NCI-H460 (cell line): ENCODE data around the gene CAMK1G. TPM values are rescaled to one million over a fixed set of nuclear protein-coding genes. Genes with fewer than 3 reads are reported as not detected.

Source experiments
- DNase-seq: peaks from one replicate; pipeline ENCODE4 v3.0.0-alpha.2; 2016; ENCODE audit warnings: low read depth; ENCODE audit errors: extremely low read depth
- total RNA-seq: library from RNA; depleted of rRNA; stranded (reverse); fragments of >200 nt; shearing (Covaris generic); gene quantifications from 2 replicates; pipeline ENCODE4 v1.2.3, GENCODE V29; 2014

Gene CAMK1G
- total RNA-seq, 1 experiment from 2014 or later, result not detected

DNA sequence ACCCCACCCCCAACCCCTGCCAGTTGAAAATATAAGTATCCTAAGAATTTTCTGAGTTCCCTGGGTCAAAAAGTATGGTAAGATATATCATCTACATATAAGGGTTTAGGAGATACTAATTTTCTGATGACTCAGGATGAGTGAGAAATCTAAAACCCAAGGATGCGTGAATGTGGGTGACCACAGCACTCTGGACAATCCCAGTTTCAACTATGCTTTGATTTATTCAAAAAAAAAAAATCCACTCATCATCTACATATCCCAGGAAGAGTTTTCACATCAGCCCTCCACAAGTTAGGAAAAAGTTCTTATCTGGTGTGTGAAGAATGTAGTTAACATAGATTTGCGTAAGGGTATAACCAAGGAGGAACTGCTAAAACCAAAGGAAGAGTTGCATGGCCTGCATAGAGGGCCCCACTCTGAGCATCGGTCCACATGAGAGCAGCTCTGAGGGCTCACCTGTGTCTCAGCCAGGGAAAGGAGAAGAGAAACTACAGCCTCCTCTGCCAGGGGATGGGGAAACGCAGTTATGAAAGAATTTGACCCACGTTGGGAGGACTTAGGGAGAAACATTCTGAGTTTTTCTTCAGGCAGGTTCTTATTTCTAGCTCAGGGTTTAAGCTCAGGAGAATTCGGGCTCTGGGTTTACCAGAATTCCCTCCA is 50.0 kb downstream of the CAMK1G start:
- DNase-seq, result no peak

DNA sequence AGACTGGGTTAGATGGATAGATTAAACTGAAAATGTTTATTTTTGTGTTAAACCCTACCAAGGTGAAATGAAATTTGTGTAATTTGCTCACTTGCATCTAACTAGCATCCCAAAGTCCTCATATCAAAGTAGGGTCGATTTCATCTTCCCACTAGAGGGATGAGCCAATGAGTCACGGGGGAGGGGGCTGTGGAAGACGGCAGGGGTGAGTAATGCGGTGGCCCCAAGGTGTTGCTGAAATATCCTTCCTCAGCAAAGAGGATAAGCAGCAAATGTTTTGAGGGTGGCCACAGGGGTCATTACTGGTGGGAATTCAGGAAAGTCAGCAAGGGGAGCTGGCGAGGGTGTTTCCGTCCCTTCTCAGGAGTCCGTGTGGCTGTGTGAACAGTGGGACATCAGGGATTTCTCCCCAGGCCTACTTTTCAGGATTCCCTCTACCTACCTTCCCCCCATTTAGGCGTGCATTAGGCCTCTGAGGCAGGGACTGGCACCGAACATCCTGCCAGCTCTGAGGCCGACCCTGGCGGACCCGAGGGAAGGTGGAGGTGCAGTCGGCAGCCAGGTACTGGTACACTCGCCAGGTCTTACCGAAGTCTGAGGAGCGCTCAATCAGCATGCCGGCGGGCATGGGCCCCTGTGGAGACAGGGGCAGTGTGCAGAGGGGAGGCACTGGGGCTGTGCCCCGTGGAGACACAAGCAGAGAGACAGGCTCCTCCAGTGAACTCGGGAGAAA is 50.7 kb downstream of the CAMK1G start:
- DNase-seq, result no peak

DNA sequence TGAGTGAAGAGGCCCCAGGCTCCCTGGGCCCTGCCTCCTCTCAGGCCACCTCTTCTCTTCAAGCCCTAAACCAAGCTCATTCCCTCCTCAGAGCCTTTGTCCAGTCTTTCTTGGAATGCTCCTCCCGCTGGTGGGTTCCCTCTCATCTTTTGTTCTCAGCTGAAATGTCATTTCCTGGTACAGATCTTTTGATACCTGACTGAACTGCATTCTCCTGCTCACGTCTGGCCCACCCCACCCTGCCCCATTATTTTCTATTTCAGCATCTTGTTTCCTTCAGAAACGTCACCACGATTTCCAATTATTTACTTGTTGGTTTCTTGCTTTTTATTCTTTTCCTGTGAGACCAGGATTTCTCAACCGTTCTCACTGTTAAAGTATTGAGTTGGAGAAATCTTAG is 52.3 kb downstream of the CAMK1G start:
- DNase-seq, result no peak

DNA sequence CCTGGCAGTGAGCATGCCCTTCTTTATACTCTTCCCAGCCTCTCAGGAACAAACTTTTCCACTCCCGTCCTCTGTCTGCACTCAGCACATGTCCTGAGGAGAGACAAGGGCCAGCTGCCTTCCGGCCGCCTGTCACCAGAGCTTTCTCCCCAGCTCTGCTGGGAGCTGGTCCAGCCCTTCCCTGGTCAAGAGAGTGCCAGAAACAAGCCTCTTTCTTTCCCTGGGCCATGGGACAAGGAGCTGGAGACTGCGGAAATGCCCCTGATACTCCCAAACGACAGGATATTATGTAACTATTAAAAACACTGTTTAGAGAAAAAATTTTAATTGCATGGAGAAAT is 58.3 kb downstream of the CAMK1G start:
- DNase-seq, result no peak

DNA sequence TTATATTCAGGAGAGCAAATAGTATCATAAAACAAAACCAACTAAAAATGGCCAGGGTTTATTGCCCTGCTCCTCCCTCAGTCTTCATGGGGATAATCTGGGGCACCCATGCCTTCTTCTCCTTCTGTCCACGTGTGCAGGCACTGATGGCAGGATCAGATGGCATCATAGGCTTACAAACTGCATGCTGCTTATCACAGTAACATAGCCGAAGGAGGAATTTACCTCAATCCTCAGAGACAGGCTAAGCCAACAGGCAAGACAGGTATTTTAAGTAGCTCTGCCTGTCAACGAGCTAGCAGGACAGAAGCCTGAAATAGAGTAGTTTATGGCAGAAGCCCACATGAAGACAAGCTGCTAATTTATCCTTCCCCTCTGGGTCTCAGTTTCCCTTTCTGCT is 59.3 kb downstream of the CAMK1G start:
- no peak for DNase-seq

DNA sequence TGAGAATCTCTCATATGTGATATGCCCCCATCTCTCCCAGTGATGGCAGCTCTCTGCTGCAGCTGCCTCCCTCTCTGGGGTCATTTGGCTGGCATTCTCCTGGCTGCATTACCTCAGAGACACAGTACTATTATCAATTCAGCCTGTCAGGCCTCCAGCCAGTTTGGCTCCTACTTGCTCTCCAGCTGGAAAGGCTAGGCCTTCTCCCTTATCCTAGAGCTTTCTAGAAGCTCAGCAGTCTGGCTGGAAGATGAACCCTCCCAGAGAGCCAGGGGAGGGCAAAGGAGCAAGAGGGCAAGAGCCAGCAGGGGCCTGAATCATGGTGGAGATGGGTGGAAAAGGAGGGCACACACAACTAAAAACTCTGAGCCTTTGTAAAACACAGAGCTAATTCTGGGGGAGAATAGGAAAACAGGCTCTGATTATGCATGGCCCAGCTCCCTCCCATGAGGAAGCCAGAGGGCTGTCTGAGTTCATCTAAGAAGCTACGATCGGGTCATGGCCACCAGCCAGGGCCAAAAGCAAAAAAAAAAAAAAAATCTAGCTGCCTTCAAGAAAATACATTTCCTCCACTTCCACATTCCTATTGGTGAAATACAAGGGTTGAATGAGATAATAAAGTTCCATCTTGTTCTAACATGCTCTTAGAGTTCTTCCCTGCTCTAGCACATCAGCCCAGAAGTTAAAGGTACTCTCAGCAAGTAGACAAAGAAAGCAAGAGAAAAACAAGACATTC is 59.9 kb downstream of the CAMK1G start:
- no peak for DNase-seq

DNA sequence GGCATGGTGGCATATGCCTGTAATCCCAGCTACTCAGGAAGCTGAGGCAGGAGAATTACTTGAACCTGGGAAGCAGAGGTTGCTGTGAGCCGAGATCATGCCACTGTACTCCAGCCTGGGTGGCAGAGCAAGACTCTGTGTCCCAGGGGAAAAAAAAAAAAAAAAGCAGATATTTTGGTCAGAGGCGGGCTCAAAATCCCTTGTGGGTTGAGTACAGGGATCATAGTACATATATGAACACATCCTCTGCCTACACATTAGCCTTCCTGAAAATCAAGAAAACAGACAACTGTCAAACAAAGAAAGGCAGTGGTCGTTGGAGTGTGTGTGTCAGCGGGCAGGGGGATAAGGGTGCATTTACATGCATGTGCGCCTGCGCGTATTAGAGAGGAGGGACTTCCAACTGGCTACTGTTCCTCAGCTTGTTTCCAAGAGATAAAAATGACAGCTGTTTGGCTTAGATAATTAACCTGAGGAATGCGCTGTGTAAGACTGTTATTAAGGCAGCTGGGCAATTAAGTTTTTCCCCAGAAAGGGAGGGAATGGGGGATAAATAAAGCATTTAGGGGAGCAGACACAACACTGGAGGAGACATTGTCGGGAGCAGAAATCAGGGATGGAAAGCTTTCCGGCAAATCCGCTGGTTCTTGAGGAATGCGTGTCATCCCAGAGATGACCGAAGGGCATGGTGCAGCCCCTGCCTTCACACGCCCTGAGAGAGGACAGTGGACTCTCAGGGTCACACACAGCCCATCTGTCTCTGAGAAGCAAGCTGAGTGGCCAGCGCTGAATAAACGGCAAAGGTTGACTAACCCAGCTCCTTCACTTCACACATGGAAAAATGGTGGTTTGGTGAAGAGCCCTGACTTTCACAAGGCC is 62.3 kb downstream of the CAMK1G start:
- no peak for DNase-seq

DNA sequence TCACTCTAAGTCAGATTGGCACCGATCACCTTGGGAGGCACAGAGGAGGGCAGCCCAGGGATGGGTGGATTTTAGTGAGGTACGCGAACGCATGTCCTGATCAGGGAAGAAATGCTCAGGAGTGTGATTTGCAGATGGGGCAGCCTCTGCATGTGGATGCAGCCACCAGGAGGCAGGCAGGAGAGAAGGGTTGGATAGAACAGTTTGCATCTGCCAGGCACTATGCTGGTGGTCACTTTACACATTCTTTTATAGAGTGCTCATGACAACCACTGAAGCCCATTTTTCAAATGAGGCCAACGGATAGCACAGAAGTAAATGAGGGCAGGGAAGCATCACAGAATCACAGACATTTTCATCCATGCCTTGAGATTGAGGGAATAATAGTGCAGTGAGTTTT is 63.0 kb downstream of the CAMK1G start:
- DNase-seq, result no peak

DNA sequence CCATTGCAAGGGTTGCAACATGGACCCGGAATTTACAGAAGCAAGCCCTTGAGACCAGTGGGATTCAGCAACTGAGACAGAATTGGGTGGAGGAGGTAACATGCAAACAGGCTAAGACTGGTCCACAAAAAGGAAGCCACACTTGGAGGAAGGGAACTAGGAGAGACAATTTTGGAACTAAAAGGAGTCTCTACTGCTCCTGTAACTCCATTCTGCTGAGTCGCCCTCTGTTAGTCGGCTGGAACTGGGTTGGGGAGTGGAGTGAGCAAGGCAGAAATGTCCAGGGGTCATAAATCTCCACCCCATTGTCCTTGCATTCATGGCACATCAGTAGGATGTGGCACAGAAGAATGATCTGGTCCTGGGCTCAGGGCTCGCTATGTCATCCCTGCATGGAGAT is 63.6 kb downstream of the CAMK1G start:
- no peak for DNase-seq

DNA sequence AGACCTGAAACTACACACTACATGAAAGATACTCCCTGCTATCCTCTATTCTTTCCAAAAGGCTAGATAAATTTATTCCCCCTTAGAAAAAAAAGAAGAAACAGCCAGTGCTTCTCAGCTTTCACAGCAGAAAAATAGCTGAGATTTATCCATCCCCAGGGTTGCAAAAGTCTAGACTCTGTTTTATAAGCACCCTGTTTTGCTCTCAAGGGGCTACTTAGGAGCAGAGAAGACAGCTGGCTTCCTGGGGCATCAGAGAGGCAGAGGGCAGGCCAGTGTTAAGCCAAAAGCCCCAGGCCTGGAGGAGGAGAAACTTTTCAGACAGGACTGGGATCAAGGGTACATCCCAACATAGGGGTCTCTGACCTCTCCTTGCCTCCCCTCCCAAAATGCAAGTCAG is 64.8 kb downstream of the CAMK1G start:
- no peak for DNase-seq

DNA sequence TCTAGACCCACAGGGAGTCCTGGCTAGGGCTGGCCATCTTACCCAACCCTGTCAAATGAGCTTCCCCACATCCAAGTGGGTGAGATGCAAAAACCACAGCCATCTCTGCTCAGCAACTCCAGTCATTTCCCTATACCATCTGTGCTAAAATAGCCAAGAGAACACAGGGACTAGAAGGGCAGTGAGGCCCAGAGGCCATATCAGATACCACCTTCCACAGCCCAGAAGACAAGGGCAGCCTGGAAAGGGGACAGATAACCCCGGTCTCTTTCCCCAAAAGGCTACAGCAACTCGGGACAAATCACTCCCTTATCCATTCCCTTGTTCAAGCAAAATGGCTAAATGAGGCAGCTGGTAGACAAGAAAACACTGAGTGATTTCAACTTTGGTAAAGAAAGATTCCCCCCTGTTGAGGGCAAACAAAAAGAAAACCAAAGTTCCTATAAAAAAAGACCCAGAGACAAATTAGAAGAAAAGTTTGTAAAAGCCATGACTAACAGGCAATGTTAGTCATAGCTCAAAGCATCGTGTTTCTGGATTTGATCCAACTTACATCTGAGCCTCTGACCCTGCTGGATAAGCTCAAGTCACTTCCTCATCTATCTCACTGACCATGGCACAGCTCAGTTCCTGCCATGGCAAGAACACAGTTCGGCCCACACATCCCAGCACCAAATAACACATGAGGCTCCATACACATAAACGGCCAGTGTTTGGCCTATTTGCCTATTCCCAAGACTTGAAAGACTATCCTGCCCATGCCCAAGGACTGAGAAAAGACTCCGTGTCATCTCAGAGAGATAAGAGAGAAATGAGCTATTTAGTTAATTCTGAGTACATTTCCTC is 65.6 kb downstream of the CAMK1G start:
- peak; percentile 63 for DNase-seq

DNA sequence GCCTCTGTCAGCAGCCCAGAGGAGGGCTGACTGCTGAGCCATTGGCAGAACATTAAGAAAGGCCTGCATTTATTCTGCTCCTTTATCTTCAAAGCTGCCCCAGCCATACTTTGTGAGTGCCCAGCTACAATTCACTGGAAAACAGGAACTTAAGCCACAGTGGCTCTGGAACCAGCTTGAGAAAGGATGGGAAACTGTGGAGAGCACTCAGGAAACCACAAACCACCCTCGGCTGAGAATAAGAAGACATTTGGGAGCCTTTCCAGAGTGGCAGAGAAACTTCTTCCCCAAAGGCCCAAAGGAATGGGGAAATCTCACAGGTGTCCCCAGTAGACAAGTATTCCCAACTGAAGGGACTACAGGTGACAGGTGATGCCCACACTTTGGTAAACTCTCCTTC is 66.9 kb downstream of the CAMK1G start:
- no peak for DNase-seq

DNA sequence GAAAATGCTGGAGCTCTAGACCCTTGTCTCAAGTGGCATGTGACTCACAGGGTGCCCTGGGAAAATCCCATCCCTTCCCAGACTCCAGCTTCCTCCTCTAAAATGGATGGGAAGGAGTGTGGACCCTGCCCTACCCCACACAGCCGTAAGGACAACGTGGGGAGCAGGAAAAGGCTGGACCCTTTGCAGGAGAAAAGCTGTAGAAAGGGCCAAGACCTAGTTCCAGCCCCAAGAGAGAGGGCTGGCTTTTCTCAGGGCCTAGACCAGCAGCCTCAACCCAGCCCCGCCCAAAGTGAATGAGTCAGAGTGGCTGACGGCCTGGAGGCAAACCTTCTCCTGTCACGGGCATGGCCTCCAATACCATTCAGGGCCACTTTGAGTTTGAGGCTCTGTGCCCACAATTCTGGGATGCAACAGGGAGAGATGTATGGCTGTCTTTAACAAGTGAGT is 67.6 kb downstream of the CAMK1G start:
- peak; percentile 73 for DNase-seq

DNA sequence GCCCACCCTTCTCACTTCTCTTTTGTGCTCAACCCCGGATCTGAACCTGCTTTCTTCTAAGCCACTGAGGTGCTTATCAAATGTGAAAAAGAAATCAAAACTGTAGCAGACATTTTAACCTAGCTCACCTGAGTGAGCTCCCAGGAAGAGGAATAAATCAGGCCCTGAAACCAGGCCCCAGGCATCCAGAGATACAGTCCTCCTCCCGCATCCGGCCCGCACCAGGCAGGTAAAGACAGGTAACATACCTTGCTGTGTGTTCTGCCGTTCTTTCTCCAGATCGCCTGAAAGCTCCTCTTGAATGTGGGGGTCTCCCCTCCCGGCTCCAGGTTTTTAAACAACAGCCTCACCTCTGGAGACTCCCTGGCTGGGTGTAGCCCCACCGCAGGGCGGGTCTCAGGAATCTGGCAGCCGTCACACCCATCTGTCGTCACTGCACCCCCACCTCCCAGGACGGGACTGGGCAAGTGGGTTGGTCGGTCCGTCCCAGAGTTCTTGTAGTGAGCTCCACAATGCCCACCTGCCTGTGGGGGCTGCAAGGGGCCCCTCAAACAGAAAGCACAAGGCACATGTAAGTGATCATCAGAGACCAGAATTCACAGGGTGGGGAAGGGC is 68.7 kb downstream of the CAMK1G start, which contains the start of gene LAMB3:
LAMB3 (minus strand) TSS at position 305 of the 615 bp plus-strand sequence. CDS start 1,481 bp downstream, outside the sequence.
- no peak for DNase-seq

DNA sequence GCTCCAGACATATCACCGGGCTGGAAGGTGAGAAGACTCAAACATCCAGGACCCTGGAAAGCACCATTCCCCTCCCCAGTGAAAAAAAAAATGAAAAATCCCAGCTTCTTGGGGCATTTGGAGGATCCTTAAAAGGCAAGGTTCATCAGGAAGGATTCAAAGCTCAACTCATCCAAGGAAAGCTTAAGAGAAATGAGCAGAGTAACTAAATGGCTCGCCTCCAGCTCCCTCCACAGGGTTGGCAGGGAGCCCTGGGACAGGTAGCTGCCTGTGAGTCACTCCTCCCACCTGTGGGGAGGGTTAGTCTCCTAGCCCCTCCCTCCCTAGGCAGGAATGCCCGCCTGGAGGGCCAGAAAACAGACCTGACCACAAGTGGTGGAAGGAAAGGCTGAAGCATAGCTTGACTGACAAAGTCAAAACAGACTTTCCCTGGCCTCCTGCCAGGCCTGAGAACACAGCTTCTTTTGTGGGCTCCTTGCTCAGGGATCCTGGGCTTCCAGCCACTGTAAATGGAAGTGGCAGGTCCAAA is 69.4 kb downstream of the CAMK1G start:
- DNase-seq, result no peak

DNA sequence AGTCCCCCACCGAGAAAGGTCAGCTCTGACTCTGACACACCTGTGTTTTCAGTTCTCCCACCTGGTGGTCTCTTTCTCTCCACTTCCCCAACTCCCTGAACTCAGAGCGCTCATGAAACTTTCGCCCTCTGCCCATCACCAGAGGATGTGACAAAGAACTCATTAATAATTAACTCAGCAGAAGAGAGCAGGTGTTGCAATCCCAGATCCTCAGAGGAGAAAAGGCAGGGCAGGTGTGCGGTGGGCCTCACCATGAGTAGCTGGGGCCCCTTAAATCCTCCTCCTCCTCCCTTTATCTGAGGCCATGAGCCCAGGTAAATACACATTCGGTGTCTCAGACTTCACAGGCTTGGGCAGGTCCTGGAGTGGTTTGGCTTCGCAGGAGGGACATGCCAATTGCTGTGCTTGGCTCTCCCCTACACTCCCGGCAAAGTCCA is 70.4 kb downstream of the CAMK1G start:
- DNase-seq, result no peak

DNA sequence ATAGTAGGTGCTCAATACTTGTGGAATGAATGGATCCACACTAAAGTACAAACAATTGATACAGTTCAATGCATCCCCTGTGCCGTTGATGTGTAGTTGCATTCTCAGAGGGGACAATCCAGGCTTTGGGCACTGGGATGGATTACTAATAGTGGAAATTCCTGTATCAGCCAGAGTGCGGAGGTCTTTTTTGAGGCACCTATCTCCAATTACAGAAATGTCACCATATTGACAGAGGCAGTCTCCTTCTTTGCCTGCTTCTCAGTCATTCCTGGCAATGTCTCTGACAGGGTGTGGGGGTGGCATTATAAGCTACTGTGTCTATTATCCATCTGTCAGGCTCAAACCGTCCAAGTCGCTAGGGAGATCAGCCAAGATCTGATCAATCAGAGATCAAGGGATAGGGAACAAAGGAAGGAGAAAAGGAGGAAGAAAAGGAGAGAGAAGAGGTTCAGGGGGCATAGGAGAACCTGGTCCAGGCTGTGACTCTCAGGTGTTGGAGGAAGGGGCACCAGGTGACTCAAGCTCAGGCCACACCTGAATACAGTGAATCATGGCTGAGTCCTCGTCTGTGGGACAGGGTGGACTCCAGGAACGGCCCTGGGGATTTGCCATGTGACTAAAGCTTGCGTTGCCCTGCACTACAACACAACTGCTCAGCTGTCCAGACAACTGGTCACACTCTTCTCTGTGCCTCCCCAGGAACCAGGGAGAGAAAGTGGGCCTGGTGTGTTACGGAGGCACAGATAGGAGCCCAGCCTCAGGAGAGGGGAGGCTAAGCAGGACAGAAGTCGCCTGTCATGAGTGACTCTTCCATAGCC is 72.1 kb downstream of the CAMK1G start:
- no peak for DNase-seq
